Skeletal muscle tissue (tissue), 4 donors: ENCODE results near the gene SETD3. TPM values are rescaled to one million over a fixed set of nuclear protein-coding genes. Genes with fewer than 3 reads are reported as not detected.

Experiments
- H3K27ac ChIP-seq: one replicate; pipeline ENCODE4 v1.7.0; 2013; ENCODE audit warnings: mild to moderate bottlenecking, low read depth, low read length, inconsistent platforms
- H3K27me3 ChIP-seq, 3 donors: one replicate each; pipeline ENCODE4 v1.7.0; 2013; ENCODE audit warnings: low read length in 3 of 3; ENCODE audit not compliant: control insufficient read depth in 3 of 3, insufficient read depth in 3 of 3
- H3K36me3 ChIP-seq, 3 donors: one replicate each; pipeline ENCODE4 v1.7.0; 2013; ENCODE audit warnings: low read length in 3 of 3; ENCODE audit not compliant: control insufficient read depth in 3 of 3, insufficient read depth in 3 of 3
- H3K4me1 ChIP-seq, 3 donors: one replicate each; pipeline ENCODE4 v1.7.0; 2013; ENCODE audit warnings: low read length in 3 of 3, mild to moderate bottlenecking in 3 of 3; ENCODE audit not compliant: control insufficient read depth in 3 of 3, insufficient read depth in 3 of 3
- H3K4me3 ChIP-seq, 3 donors: one replicate each; pipeline ENCODE4 v1.7.0; 2013; ENCODE audit warnings: low read length in 3 of 3
- H3K9ac ChIP-seq, 3 donors: one replicate each; pipeline ENCODE4 v1.7.0; 2013; ENCODE audit warnings: low read length in 3 of 3, mild to moderate bottlenecking in 3 of 3, moderate library complexity in 2 of 3, low read depth in 1 of 3
- H3K9me3 ChIP-seq, 3 donors: one replicate each; pipeline ENCODE4 v1.7.0; 2013; ENCODE audit warnings: low read length in 3 of 3; ENCODE audit not compliant: control insufficient read depth in 3 of 3
- total RNA-seq: library from RNA; depleted of rRNA; stranded (reverse); fragments of >200 nt; gene quantifications from one replicate; pipeline ENCODE4 v1.2.3, GENCODE V29; 2014
- donor health status: Osteomylitis.

Gene SETD3
- total RNA-seq, 1 donor from 2014 or later: 112 TPM

DNA sequence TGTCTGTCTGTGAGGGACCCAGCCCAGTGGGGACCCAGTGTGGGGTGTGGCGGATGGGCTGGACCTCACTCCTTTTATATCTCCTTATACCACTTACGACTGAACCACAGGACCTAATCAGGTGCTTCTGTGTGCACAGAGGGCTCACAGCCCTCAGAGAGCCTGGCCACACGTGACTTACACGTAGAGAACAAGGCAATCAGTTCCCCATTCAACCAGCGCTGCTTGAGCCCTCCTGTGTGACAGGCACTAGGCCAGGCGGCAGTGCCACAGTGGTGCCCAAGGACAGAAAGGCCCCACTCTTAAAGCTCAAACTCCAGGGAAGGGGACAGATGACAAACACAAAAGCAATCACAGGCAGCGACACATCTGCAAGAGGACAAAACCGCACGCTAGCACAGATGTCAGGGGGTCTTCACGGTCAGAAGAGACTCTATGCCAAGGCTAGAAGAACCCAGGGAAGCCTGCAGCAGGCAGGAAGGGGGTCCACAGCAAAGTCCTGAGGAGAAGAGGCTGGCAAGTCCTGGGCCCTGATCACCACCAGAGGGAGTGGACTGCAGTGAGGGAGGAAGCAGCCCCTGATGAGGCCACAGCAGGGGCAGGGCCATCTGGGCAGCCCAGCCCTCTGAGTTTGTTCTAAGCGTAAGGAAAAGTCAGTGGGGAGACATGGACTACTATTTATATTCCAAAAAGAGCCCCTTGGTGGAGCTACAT, 39.3 kb downstream of the SETD3 start:
- Histone ChIP-seq H3K27ac (no peak overlapping the region), H3K4me3 (no peak overlapping the region), H3K9me3 (no peaks in the 10 kb centered on the region), H3K36me3 (peaks cover 16 to 43% (median 36%) of the 10 kb centered on the region in 3 donors), H3K9ac (no peak overlapping the region), H3K27me3 (no peaks in the 10 kb centered on the region), H3K4me1 (peaks cover 0 to 7% (median 0%) of the 10 kb centered on the region in 3 donors)

DNA sequence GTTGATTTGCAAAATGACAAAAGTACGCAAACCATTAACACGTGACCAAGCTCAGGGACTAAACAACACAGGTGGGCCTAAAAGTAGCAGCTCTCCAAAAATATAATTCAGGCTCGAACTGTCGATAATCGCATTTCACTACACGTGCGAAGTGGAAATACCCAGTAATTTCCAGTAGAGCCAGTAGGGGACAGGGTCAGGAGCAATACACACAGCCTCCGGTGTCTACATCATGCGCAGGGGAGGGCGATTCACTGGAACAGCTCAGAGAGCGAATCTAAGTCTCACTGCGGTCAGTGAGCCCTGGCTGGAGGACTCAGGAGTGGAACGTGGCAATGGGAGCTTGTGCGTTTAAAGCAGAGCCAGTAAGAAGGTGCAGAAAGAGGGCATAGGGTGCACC, 40.4 kb downstream of the SETD3 start:
- H3K27ac ChIP-seq: no peak overlapping the region
- H3K4me3 ChIP-seq: no peak overlapping the region
- H3K9ac ChIP-seq: no peak overlapping the region
- no peaks in the 10 kb centered on the region for H3K9me3 ChIP-seq
- no peaks in the 10 kb centered on the region for H3K27me3 ChIP-seq
- peaks cover 0 to 7% (median 0%) of the 10 kb centered on the region in 3 donors for H3K4me1 ChIP-seq
- H3K36me3 ChIP-seq: peaks cover 24 to 44% (median 33%) of the 10 kb centered on the region in 3 donors

DNA sequence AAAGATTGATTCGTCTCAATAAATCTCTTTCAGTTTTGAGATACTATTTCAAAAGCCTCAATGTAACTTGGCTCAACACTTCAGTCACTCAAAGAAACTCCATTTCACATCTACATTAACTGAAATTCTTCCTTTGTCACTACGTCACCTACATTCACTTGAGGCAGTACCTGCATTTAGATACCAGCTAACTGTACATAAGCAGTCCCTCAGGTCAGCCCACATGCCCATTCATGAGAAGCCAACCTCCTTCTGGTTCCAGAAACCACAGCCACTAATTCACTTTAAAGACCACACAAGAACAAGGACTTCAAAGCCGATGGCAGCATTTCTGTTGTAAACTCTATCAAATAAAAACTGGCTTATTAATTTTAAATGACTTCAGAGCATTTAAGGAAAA, 43.0 kb downstream of the SETD3 start:
- peaks cover 0 to 7% (median 0%) of the 10 kb centered on the region in 3 donors for H3K4me1 ChIP-seq
- H3K9me3 ChIP-seq: no peaks in the 10 kb centered on the region
- H3K36me3 ChIP-seq: peaks cover 27 to 34% (median 31%) of the 10 kb centered on the region in 3 donors
- no peak overlapping the region for H3K9ac ChIP-seq
- no peak overlapping the region for H3K4me3 ChIP-seq
- no peak overlapping the region for H3K27ac ChIP-seq
- no peaks in the 10 kb centered on the region for H3K27me3 ChIP-seq

- H3K9ac ChIP-seq: no peak overlapping the region
- no peak overlapping the region for H3K27ac ChIP-seq
- peaks cover 0 to 9% (median 0%) of the 10 kb centered on the region in 3 donors for H3K4me1 ChIP-seq
- H3K36me3 ChIP-seq: peaks cover 26 to 32% (median 30%) of the 10 kb centered on the region in 3 donors
- H3K4me3 ChIP-seq: no peak overlapping the region
- no peaks in the 10 kb centered on the region for H3K27me3 ChIP-seq
- no peaks in the 10 kb centered on the region for H3K9me3 ChIP-seq
These were observed 44.1 kb downstream of the SETD3 start for GRCh38 chr14:99436247-99437180.

DNA sequence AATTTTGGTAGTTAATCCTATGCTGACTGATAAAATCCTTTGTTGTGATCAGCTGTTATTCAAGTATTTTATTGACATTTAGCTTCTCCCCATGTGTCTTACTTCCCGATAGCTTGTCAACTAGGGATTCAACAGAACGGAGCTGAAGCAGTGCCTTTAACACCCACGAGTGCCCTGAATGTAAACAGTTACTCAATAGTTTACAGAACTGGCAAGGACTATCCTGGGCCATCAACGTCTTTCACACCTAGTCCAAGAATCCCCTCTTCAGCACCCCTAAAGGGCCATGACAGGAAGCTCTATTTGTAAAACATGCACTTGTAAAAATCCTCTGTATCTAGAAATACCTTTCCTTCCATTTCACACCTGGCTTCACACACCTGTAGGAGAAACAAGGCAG, 45.3 kb downstream of the SETD3 start:
- Histone ChIP-seq H3K9ac (no peak overlapping the region), H3K4me3 (no peak overlapping the region), H3K9me3 (no peaks in the 10 kb centered on the region), H3K4me1 (peaks cover 0 to 19% (median 0%) of the 10 kb centered on the region in 3 donors), H3K27ac (no peak overlapping the region), H3K36me3 (peaks cover 20 to 31% (median 28%) of the 10 kb centered on the region in 3 donors), H3K27me3 (no peaks in the 10 kb centered on the region)

DNA sequence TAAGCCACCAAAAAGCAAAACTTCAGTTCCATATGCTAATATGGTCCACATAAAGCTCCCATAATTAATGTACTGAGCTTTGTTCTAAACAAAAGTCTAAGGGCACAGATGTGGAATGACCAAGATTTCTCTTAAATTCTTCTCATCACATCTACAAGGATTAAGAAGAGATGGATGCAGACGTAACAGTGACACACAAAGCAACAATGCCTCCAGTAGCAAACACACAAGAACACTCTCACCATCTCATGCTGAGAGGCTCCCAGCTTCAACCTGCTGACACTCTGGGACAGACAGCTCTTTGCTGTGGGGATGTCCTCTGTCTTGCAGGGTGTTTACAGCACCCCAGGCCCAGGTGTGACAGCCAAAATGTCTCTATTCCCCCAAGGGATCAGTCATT, 48.2 kb downstream of the SETD3 start:
- H3K36me3 ChIP-seq: peaks cover 33 to 35% (median 34%) of the 10 kb centered on the region in 3 donors
- H3K4me3 ChIP-seq: no peak overlapping the region
- peaks cover 3 to 6% (median 4%) of the 10 kb centered on the region in 3 donors for H3K9me3 ChIP-seq
- no peaks in the 10 kb centered on the region for H3K27me3 ChIP-seq
- no peak overlapping the region for H3K27ac ChIP-seq
- H3K4me1 ChIP-seq: peaks cover 0 to 19% (median 0%) of the 10 kb centered on the region in 3 donors
- H3K9ac ChIP-seq: no peak overlapping the region

DNA sequence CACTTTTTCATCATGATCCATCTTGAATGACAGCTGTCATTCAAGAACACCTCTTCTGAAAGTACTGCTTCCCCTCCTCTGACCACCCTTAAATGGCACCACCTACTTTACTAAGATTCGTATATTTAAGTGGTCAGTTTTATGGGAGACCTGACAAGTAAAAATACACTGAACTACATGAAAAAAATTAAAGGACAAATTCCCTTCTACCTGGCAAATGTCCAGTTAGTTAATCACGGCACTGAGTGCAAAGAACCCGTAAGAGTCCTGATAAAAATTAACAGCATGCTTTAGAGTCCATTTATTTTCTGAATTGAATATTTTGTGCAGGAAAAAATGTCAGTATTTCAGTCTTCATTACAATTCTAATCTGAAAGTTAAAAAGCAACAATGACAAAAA, 48.7 kb downstream of the SETD3 start:
- peaks cover 0 to 15% (median 0%) of the 10 kb centered on the region in 3 donors for H3K4me1 ChIP-seq
- no peaks in the 10 kb centered on the region for H3K27me3 ChIP-seq
- no peak overlapping the region for H3K27ac ChIP-seq
- H3K9me3 ChIP-seq: peaks cover 3 to 6% (median 4%) of the 10 kb centered on the region in 3 donors
- no peak overlapping the region for H3K9ac ChIP-seq
- no peak overlapping the region for H3K4me3 ChIP-seq
- H3K36me3 ChIP-seq: peaks cover 28 to 30% (median 30%) of the 10 kb centered on the region in 3 donors

GRCh38 chr14:99430491-99430890, 50.2 kb downstream of the SETD3 start:
- H3K36me3 ChIP-seq: peaks cover 19 to 23% (median 21%) of the 10 kb centered on the region in 3 donors
- H3K9me3 ChIP-seq: peaks cover 3 to 6% (median 4%) of the 10 kb centered on the region in 3 donors
- H3K4me3 ChIP-seq: no peak overlapping the region

GRCh38 chr14:99427632-99428300, 52.9 kb downstream of the SETD3 start:
- no peak overlapping the region for H3K27ac ChIP-seq
- H3K4me1 ChIP-seq: peaks cover 15 to 31% (median 16%) of the 10 kb centered on the region in 3 donors
- no peaks in the 10 kb centered on the region for H3K27me3 ChIP-seq
- H3K36me3 ChIP-seq: peaks cover 19 to 23% (median 19%) of the 10 kb centered on the region in 3 donors
- H3K9me3 ChIP-seq: peaks cover 3 to 6% (median 4%) of the 10 kb centered on the region in 3 donors
- H3K4me3 ChIP-seq: no peak overlapping the region
- no peak overlapping the region for H3K9ac ChIP-seq

More at GRCh38 chr14:99430491-99430890, 50.2 kb downstream of the SETD3 start:
- Histone ChIP-seq H3K9ac (no peak overlapping the region), H3K4me1 (peaks cover under 1 to 16% (median 1%) of the 10 kb centered on the region in 3 donors), H3K27ac (no peak overlapping the region), H3K27me3 (no peaks in the 10 kb centered on the region)
